Esophagus muscularis mucosa (tissue), 4 donors: Measurements from ENCODE around the gene HPX.
"Not testable (repeated sequence)": the region's sequence is repeated elsewhere in the genome, so short reads cannot be mapped to it uniquely, and the experiment has no call there.

Source experiments
- EP300 ChIP-seq: sonication (generic); formaldehyde crosslinking; IDR thresholded peaks from one replicate; pipeline ENCODE4 v1.6.1; 2017; ENCODE audit warnings: antibody characterized with exemption
- POLR2A ChIP-seq: fragments of 450-650 bp; IDR thresholded peaks from one replicate; pipeline ENCODE4 v1.6.1; 2017; ENCODE audit warnings: antibody characterized with exemption, moderate library complexity, mild to moderate bottlenecking, low read depth
- POLR2AphosphoS5 ChIP-seq, 2 donors: sonication (generic); formaldehyde crosslinking; IDR thresholded peaks; one replicate each; pipeline ENCODE4 v1.6.1; 2017; ENCODE audit warnings: antibody characterized with exemption in 2 of 2
- TF ChIP-seq, protein P1 (sequence below), 3 experiments: fragments of 200-600 bp in 2 of 3; fragments of 450-650 bp in 1 of 3; sonication (generic) in 2 of 3; IDR thresholded peaks; one replicate each; pipeline ENCODE4 v1.5.1; 2017 to 2019; ENCODE audit warnings: antibody characterized with exemption in 3 of 3, mild to moderate bottlenecking in 2 of 3, moderate library complexity in 1 of 3

DNA sequence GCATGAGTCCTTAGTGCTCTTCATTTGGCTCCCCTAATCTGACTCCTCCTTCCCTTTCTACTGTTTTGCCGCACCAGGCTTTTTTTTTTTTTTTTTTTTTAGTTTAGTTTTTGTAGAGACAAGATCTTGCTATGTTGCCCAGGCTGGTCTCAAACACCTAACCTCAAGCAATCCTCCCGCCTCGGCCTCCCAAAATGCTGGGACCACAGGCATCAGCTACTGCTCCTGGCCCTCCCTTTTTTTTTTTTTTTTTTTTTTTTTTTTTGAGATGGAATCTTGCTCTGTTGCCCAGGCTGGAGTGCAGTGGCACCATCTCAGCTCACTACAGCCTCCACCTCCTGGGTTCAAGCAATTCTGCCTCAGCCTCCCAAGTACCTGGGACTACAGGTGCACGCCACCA is 48.5 kb downstream of the HPX start:
- TF ChIP-seq, protein P1, sequence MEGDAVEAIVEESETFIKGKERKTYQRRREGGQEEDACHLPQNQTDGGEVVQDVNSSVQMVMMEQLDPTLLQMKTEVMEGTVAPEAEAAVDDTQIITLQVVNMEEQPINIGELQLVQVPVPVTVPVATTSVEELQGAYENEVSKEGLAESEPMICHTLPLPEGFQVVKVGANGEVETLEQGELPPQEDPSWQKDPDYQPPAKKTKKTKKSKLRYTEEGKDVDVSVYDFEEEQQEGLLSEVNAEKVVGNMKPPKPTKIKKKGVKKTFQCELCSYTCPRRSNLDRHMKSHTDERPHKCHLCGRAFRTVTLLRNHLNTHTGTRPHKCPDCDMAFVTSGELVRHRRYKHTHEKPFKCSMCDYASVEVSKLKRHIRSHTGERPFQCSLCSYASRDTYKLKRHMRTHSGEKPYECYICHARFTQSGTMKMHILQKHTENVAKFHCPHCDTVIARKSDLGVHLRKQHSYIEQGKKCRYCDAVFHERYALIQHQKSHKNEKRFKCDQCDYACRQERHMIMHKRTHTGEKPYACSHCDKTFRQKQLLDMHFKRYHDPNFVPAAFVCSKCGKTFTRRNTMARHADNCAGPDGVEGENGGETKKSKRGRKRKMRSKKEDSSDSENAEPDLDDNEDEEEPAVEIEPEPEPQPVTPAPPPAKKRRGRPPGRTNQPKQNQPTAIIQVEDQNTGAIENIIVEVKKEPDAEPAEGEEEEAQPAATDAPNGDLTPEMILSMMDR (IDR thresholded peaks at IDR 0.05): not testable (repeated sequence)
- not testable (repeated sequence) for TF ChIP-seq POLR2A; POLR2AphosphoS5 (IDR thresholded peaks at IDR 0.05); EP300
